22Rv1 (cell line): ENCODE results near the gene PLEKHA5.

Experiments used
- H3K27ac ChIP-seq: fragments of 450-650 bp; 2 replicates; pipeline ENCODE4 v1.5.1; 2017
- CTCF ChIP-seq: fragments of 450-650 bp; IDR thresholded peaks from 2 replicates; pipeline ENCODE4 v1.5.1; 2017; ENCODE audit warnings: mild to moderate bottlenecking
- ZFX ChIP-seq: fragments of 450-650 bp; IDR thresholded peaks from 2 replicates; pipeline ENCODE4 v1.6.1; 2017; ENCODE audit warnings: antibody characterized with exemption, borderline replicate concordance

Gene PLEKHA5

GRCh38 chr12:19093218-19093617, 36.3 kb upstream of the PLEKHA5 start:
- H3K27ac ChIP-seq, result no peak overlapping the region
- no peak for TF ChIP-seq CTCF
- TF ChIP-seq ZFX, result no peak

GRCh38 chr12:19095331-19095730, 34.2 kb upstream of the PLEKHA5 start:
- no peak overlapping the region for H3K27ac ChIP-seq
- TF ChIP-seq CTCF (no peak), ZFX (no peak)

- no peak overlapping the region for H3K27ac ChIP-seq
- TF ChIP-seq ZFX, result no peak
- no peak for TF ChIP-seq CTCF
These were observed 33.6 kb upstream of the PLEKHA5 start for GRCh38 chr12:19095756-19096480.

GRCh38 chr12:19105463-19105862, 24.1 kb upstream of the PLEKHA5 start:
- no peak overlapping the region for H3K27ac ChIP-seq
- TF ChIP-seq ZFX, result no peak
- TF ChIP-seq CTCF, result no peak

GRCh38 chr12:19107750-19108149, 21.8 kb upstream of the PLEKHA5 start:
- TF ChIP-seq CTCF (no peak), ZFX (no peak)
- H3K27ac ChIP-seq, result no peak overlapping the region

- H3K27ac ChIP-seq, result no peak overlapping the region
- TF ChIP-seq CTCF (no peak), ZFX (no peak)
These were observed 19.2 kb upstream of the PLEKHA5 start for GRCh38 chr12:19110221-19110940.

- TF ChIP-seq ZFX (no peak), CTCF (no peak)
These were observed 16.1 kb upstream of the PLEKHA5 start for GRCh38 chr12:19113464-19113863.

More at GRCh38 chr12:19113464-19113863, 16.1 kb upstream of the PLEKHA5 start:
- no peak overlapping the region for H3K27ac ChIP-seq
